ENCODE results near the gene NAB1.

NAB1 gene

DNA sequence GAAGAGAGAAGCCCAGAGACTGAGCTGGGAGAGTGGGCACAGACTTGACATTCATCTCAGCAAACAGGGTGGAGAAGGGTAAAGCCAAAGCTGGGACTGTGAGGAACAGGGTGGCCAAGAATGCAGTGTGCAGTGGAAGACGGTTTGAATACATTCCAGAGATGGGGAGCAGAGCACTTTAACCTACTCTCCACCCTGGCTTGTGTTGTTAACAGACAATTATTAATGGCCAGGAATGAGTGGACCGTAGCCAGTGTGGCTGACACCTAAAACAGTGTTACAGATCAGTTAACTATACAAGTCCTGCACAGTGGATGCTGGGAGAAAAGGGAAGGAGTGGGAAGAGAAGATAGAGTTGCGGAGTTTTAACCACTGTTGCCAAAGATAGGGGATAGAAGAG is 7.4 kb upstream of the NAB1 start:
- no peaks in the 10 kb centered on the region for H3K9me3 ChIP-seq (ENCODE audit: low read length)
- no peaks in the 10 kb centered on the region for H4K20me1 ChIP-seq (ENCODE audit: insufficient read depth, low read length)
- H3K4me2 ChIP-seq (ENCODE audit: low read length): no peak overlapping the region
- H3K4me1 ChIP-seq (ENCODE audit: insufficient read depth, low read length, severe bottlenecking): peaks cover 6% of the 10 kb centered on the region
- no peaks in the 10 kb centered on the region for H3K27me3 ChIP-seq (ENCODE audit: insufficient read depth, low read length)
- no peaks in the 10 kb centered on the region for H3F3A ChIP-seq (ENCODE audit: insufficient read depth, low read length)
- H3K79me2 ChIP-seq (ENCODE audit: insufficient read depth, low read length): no peaks in the 10 kb centered on the region
- H3K27ac ChIP-seq (ENCODE audit: low read depth, low read length, poor library complexity, severe bottlenecking): no peak overlapping the region
- no peak overlapping the region for H3K9ac ChIP-seq (ENCODE audit: low read length)
- H2AFZ ChIP-seq (ENCODE audit: low read length): no peak overlapping the region
- no peak overlapping the region for H3K4me3 ChIP-seq (ENCODE audit: low read depth, low read length, poor library complexity, severe bottlenecking)
- H3K9me2 ChIP-seq (ENCODE audit: low read depth, low read length): no peaks in the 10 kb centered on the region
- no peak for TF ChIP-seq EZH2 (IDR thresholded peaks at IDR 0.05; ENCODE audit: borderline replicate concordance, low read length)
- TF ChIP-seq, protein P1, sequence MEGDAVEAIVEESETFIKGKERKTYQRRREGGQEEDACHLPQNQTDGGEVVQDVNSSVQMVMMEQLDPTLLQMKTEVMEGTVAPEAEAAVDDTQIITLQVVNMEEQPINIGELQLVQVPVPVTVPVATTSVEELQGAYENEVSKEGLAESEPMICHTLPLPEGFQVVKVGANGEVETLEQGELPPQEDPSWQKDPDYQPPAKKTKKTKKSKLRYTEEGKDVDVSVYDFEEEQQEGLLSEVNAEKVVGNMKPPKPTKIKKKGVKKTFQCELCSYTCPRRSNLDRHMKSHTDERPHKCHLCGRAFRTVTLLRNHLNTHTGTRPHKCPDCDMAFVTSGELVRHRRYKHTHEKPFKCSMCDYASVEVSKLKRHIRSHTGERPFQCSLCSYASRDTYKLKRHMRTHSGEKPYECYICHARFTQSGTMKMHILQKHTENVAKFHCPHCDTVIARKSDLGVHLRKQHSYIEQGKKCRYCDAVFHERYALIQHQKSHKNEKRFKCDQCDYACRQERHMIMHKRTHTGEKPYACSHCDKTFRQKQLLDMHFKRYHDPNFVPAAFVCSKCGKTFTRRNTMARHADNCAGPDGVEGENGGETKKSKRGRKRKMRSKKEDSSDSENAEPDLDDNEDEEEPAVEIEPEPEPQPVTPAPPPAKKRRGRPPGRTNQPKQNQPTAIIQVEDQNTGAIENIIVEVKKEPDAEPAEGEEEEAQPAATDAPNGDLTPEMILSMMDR (IDR thresholded peaks at IDR 0.05; ENCODE audit: low read length): no peak
- H3K36me3 ChIP-seq (ENCODE audit: insufficient read depth, low read length): no peaks in the 10 kb centered on the region

DNA sequence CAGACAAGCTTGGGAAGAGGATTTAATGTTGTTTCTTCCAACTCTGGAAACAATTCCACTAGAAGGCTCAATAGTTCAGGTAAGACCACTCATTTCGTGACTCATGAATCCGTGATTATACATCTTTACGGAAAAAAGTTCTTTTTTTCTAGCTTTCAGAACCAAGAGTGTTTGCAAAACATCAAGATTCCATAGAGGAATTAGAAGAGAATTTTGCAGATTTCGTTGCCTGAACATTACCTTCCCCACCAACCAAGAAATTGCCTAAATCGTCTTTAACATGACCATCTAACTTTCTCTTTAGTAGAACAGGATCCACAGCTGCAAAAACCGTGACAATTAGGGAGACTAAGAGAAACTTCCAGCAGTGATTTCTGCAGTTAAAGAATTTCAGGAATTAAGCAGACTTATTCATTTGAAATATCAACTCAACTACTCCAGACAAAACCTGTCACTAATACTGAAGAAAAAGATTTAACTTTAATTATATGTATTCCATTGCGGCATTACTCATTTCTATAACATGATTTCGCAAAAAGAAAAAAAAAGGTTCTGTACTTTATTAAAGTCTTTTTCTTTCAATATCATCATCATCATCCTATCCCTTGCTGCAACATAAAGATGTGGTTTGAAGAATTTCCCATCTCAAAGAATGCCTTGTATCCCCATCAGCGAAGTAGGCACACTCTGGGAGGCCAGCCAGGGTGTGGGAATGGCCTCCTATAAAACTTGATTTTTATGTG is 1.9 kb upstream of the NAB1 start:
- Histone ChIP-seq H4K20me1 (ENCODE audit: insufficient read depth, low read length) (no peaks in the 10 kb centered on the region), H2AFZ (ENCODE audit: low read length) (no peak overlapping the region), H3K4me2 (ENCODE audit: low read length) (no peak overlapping the region), H3K9me3 (ENCODE audit: low read length) (no peaks in the 10 kb centered on the region), H3K4me3 (ENCODE audit: low read depth, low read length, poor library complexity, severe bottlenecking) (no peak overlapping the region), H3K9me2 (ENCODE audit: low read depth, low read length) (no peaks in the 10 kb centered on the region), H3K9ac (ENCODE audit: low read length) (no peak overlapping the region), H3K27ac (ENCODE audit: low read depth, low read length, poor library complexity, severe bottlenecking) (no peak overlapping the region), H3K27me3 (ENCODE audit: insufficient read depth, low read length) (no peaks in the 10 kb centered on the region), H3K4me1 (ENCODE audit: insufficient read depth, low read length, severe bottlenecking) (peaks cover 23% of the 10 kb centered on the region), H3K36me3 (ENCODE audit: insufficient read depth, low read length) (no peaks in the 10 kb centered on the region), H3F3A (ENCODE audit: insufficient read depth, low read length) (no peaks in the 10 kb centered on the region), H3K79me2 (ENCODE audit: insufficient read depth, low read length) (peaks cover 14% of the 10 kb centered on the region; the same call in 1 of the 2 replicates)
- TF ChIP-seq EZH2 (IDR thresholded peaks at IDR 0.05; ENCODE audit: borderline replicate concordance, low read length): no peak
- TF ChIP-seq, protein P1 (IDR thresholded peaks at IDR 0.05; ENCODE audit: low read length): no peak

DNA sequence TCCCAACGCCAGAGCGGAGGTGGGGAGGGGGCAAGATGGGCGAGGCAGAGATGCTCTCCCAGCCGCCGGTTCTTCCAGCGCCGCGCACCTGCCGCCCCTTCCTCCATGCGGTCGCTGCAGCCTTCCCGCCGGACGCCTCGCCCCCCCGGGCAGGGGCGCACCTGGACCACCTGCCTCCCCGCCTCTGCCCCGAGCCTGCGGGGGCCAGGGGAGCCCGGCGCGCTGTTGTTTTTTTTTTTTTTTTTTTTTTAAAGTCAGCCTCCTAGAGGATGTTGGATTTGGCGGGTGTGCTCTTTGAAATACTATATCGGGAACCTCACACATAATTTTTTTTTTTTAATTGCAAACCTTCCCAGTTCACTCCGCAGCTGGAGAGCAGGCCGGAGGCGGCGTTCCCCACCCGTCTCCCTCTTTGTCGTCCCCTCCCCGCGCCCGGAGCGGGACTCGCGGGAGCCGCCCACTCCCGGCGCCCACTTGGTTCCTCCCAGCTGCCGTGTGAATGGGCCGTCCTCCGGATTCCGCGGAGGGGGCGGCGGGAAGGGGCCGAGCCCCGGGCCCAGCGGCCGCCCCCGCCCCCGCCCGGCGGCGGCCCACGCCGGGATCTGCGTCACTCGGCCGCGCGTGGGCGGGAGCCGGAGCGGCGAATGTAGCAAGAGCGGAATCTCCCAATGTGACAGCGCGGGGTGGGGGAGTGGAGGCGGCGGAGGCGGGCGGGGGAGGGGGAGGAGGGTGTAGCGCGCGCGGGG is 421 bp upstream of the NAB1 start:
- Histone ChIP-seq H3K9ac (ENCODE audit: low read length) (peak overlapping the region; percentile 68), H3F3A (ENCODE audit: insufficient read depth, low read length) (no peaks in the 10 kb centered on the region), H3K4me3 (ENCODE audit: low read depth, low read length, poor library complexity, severe bottlenecking) (peak overlapping the region; percentile 83), H3K79me2 (ENCODE audit: insufficient read depth, low read length) (peaks cover 14% of the 10 kb centered on the region; the same call in 1 of the 2 replicates), H3K4me1 (ENCODE audit: insufficient read depth, low read length, severe bottlenecking) (peaks cover 23% of the 10 kb centered on the region), H3K36me3 (ENCODE audit: insufficient read depth, low read length) (no peaks in the 10 kb centered on the region), H3K9me3 (ENCODE audit: low read length) (no peaks in the 10 kb centered on the region), H3K9me2 (ENCODE audit: low read depth, low read length) (no peaks in the 10 kb centered on the region), H3K27me3 (ENCODE audit: insufficient read depth, low read length) (no peaks in the 10 kb centered on the region), H3K27ac (ENCODE audit: low read depth, low read length, poor library complexity, severe bottlenecking) (no peak overlapping the region), H4K20me1 (ENCODE audit: insufficient read depth, low read length) (no peaks in the 10 kb centered on the region), H3K4me2 (ENCODE audit: low read length) (peak overlapping the region; percentile 90), H2AFZ (ENCODE audit: low read length) (peak overlapping the region; percentile 83; the same call in 1 of the 2 replicates)
- no peak for TF ChIP-seq EZH2 (IDR thresholded peaks at IDR 0.05; ENCODE audit: borderline replicate concordance, low read length)
- TF ChIP-seq, protein P1 (IDR thresholded peaks at IDR 0.05; ENCODE audit: low read length): no peak

All from OCI-LY1 (cell line).